HPDE6-E6E7 (cell line): Measurements from ENCODE around the gene KCNN3.

Experiments used
- DNase-seq: peaks from one replicate; pipeline ENCODE4 v3.0.0; 2011; ENCODE audit warnings: missing footprints; ENCODE audit errors: extremely low spot score

Gene KCNN3

GRCh38 chr1:154861607-154862094 is 8.4 kb downstream of the KCNN3 start:
- no peak for DNase-seq

DNA sequence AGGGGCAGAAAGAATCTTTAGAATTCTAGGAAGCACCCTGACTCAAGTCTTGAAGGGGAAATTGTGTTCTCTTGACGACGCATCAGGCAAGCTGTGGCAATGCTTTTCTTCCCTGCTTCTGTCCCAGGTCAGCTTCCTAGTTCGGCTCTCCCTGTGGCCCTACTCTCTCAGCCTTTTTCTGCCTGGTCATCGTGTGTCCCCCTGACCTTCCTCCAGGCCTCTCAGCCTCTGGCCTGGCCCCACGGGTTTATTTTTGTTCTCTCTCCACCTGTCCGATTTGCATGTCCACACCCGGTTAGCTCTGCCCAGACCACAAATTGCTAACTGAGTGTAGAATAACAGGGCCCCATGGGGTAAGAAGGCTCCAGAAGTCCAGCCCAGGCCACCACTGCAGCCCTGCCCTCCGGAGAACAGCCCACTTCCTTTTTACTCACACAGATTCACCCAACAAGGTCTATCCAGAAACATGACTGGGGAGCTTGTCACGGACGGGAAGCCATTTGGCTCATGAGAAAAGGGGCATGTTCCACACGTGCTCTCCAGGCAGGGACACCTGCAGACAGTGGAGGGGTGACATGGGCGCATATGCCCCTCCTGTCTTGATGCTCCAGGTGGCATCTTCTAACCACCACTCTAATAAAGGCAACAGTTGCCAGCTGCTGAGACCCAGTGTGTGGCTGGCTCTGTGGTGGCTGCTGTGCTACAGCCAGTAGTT is 9.8 kb downstream of the KCNN3 start:
- no peak for DNase-seq

- no peak for DNase-seq
These were observed 10.3 kb downstream of the KCNN3 start for GRCh38 chr1:154859786-154860155.

- no peak for DNase-seq
These were observed 10.8 kb downstream of the KCNN3 start for GRCh38 chr1:154859151-154859785.

DNA sequence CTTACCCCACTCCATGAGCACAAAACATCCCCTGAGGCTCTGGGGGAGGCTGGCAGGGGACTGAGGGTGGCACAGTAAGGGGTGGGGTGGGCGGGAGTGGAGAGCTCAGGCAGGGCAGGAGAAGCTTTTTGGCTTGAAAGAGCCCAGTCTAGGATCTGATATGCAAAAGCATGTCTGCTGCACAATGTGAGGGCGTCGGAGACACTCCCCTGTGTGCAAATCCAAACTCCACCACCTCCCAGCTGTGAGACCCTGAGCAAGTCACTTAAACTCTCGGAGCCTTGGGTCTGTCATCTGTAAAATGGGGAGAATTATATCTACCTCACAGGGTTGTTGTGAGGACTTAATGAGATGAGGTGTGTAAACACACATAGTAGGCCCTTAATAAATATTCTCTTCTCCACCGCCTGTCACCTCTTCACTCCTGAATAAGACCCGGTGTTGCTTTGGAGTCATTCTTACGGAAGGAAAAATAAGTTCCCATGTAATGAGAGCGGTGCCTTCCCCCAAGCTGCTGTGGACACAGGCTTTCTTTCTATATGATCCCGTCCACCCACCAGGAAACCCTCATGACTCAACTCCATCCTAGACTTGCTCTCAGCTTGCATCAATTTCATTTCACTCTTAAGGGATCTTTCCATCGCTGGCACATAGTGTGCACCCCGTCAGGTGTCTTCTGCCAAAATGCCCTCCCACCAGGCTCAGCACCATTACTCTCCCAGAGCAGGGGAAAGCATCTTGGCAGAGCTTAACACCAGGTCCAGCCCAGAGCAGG is 12.5 kb downstream of the KCNN3 start:
- no peak for DNase-seq

DNA sequence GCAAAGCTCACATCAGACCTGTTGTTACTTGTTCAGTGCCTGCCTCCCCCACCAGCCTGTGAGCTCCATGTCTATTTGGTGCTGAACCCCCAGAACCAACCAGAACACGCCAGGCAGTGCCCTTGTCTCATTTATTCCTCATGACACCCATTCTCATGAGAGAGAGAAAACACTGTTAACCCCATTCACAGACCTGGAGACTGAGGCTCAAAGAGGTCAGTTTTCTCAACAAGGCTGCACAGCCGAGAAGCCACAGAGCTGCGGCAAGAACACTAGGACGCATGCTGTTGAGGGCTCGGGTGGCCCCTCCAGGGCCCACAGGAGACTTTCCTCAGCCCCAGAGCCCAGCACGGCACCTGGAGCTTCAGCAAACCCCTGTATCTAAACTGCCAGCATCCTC is 13.1 kb downstream of the KCNN3 start:
- DNase-seq: no peak

- DNase-seq: no peak
These were observed 13.5 kb downstream of the KCNN3 start for GRCh38 chr1:154856544-154856943.

DNA sequence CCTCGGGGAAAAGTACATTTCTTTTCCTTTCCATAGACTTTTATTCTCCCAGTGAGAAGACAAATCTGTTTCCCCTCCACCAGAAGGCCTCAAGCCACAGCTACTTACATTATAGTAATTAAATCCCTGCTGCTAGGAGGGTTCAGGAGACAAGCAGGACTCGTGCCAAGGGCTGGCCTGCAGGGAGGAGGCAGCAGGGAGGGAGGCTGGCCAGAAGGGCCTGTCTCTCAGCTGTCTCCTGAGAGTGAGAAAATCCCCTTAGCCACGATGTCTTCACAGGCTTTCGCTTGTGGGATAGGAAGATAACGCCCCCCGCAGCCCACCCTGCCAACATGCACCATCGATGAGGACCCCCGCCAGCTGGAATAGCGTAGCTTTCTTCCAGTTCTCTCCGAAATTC is 14.0 kb downstream of the KCNN3 start:
- DNase-seq: no peak

GRCh38 chr1:154855186-154855851 is 14.8 kb downstream of the KCNN3 start:
- no peak for DNase-seq

- no peak for DNase-seq
These were observed 17.2 kb downstream of the KCNN3 start for GRCh38 chr1:154852845-154853244.

GRCh38 chr1:154851392-154852177 is 18.5 kb downstream of the KCNN3 start:
- no peak for DNase-seq

- DNase-seq: no peak
These were observed 20.4 kb downstream of the KCNN3 start for GRCh38 chr1:154849645-154850131.

- DNase-seq: no peak
These were observed 21.1 kb downstream of the KCNN3 start for GRCh38 chr1:154848983-154849382.

- DNase-seq: no peak
These were observed 22.2 kb downstream of the KCNN3 start for GRCh38 chr1:154847891-154848290.

DNA sequence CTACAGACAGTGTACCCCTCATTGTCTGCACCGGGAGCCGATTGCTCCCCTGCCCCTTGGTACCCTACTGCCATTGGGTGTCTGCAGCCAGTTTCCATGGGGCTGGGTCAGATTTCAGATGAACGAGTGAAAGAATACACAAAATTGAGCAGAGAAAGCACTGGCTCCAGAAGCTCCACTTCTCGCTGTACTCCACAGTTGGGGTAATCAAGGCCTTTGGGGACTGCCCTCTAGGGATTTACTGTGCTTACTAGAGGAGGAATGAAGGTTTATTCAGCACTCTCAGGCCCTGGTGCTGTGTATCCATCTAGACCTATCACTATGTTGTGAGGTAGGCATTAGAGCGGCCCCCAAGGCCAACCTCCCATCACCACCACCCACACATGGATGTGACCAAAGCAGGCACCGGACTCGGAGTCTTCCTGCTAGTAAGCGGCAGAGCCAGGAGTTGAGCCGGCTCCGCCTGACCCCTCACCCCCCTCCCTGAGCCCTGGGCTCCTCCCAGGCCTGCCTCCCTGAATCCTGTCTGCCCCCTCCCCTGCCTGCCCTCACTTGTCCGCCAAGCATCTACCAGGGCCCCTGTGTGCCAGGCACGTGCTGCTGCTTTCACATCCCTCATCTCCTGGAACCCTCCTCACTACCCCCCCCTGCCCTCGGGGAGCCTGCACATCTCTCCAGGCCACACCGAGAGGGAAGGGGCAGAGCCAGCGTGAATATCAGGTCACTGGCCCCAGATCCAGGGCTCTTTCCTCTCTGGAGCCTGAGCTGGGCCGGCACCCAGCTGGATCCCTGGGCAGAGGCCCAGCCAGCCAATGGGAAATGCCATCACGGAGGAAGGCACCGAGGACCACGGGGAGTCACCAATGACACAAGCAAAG is 23.3 kb downstream of the KCNN3 start:
- DNase-seq: no peak

DNA sequence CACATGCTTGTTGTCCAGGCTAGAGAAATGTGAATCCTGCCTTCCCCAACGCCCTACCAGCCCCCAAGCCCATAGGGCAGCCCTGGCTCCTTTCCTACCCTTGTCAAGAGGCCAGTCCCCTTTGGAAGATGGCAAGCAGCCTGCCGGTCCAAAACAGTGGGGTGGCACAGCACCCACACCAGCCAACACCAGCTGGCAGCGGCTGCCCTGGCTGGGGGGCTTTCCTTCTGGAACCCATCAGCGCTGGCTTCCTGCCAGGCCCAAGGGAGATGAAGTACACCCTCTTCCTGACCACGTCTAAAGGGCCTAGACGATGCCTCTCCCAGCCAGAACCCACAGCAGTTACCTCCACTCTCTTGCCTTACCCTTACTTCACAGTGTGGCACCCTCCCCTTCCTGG is 24.2 kb downstream of the KCNN3 start:
- no peak for DNase-seq

DNA sequence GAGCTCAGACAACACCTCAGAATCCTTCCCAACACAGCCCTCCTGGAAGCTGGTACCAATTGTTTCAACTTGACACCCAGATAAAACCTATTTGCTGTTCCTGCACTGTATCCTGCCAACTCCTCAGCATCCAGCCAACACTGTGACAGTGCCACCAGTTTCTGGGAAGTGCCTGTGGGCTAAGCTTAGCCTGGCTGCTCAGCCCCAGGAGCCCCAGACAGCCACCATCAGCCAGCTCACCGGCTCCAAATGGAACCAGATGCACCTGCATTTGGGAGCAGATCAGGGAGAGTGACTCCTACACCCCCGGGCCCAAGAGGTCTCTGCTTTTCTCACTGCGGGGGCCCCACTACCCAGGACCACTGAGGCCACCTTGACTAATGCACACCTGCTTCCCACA is 24.9 kb downstream of the KCNN3 start:
- DNase-seq: no peak

DNA sequence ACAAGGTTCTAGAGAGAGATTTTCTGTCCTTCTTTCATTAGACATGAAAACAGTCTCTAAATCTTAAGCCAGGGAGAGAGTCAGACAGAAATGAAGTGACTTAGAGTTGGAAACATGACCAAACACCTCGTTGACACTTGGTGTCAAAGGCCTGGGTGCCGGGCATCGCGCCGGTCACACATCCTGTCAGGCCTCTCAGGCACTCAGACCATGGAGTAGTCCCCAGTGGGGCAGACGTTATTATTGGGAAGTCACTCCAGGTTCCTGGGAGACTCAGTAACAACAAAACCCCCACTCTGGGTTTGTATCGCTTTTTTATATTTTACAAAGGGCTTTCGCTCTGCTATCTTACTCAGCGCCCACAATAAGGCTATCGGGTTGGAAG is 25.8 kb downstream of the KCNN3 start:
- DNase-seq: no peak

DNA sequence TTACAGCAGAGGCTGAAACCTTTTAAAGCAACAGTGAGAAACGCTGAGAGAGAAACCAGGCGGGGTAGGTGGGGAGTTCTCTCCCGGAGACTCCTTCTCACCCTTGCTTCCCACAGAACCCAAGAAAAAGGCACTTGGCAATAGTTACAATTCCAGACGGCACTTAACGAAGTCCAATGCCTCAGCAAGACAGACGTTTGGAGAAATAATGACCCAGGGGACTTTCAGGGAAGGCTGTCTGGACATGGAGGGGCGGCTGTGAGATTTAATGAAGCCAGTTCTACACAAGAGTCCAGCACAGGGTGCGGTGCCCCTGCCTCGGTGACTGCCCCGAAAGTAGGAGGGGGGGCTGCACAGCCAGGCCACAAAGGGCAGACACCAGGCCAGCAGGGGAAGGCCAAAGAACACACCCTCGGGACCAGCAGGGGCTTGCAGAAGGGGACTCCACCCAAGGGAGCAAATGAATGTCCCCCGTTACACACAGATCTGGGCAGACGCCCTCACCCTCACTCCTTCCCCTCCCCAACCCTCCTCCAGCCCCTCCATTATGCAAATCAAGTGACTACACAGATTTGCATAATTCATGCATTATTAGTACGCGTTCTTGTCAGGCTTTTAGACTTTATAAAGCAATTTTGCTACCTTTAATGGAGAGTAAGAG is 26.3 kb downstream of the KCNN3 start:
- no peak for DNase-seq

GRCh38 chr1:154842635-154843034 is 27.4 kb downstream of the KCNN3 start:
- no peak for DNase-seq
